Measurements from ENCODE around the gene UNC93A.
"Not testable (repeated sequence)": the region's sequence is repeated elsewhere in the genome, so short reads cannot be mapped to it uniquely, and the experiment has no call there.

Gene UNC93A

DNA sequence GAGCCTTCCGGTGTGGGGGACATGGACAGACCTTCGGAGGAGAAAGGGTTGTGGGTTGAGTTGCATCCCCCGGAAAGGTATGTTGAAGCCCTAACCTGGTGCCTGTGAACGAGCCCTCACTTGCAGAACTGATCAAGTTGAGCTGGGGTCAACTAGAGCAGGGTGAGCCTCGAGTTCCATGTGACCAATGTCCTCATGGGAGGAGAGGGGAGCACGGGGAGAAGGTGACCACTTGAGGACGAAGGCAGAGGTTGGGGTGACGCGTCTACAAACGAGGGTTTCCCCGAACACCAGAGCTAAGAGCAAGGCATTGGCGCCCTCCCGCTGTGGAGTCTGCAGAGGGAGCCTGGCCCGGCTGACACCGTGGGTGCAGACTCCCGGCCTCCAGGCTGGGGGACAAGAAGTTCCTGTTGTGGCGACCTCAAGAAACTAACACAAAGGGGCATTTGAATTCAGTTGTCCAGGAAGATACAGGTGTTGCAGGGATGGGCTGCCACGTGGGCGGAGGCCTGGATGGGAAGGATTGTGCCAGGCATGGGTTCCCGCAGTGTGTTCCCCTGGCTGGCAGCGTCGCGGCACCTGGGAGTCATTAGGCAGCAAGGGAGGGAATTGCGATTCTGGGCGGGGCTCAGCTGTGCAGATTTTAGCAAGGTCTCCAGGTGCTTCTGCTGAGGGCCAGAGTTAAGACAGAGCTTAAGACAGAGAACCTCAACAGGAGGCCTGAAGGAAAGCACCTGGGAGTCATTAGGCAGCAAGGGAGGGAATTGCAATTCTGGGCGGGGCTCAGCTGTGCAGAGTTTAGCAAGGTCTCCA is 20.4 kb upstream of the UNC93A start:
- DNase-seq (ENCODE audit: low read depth): no peak

DNA sequence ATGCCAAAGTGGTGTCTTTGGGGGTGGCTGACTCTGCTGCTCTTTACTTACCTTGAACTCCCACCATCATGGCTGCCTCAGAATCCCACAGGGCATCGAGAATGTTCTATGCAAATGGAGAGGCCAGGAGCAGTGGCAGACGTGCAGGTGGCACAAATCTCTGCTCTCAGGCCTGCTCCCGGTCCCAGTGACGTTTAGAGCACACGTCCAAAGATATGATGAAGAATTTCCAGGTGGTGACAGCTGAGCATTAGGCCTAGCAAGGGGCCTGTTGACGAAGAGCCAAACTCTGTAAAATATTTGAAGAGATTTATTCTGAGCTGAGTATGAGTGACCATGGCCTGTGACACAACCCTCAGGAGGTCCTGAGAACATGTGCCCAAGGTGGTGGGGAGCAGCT is 19.0 kb upstream of the UNC93A start:
- no peak for DNase-seq (ENCODE audit: low read depth)

DNA sequence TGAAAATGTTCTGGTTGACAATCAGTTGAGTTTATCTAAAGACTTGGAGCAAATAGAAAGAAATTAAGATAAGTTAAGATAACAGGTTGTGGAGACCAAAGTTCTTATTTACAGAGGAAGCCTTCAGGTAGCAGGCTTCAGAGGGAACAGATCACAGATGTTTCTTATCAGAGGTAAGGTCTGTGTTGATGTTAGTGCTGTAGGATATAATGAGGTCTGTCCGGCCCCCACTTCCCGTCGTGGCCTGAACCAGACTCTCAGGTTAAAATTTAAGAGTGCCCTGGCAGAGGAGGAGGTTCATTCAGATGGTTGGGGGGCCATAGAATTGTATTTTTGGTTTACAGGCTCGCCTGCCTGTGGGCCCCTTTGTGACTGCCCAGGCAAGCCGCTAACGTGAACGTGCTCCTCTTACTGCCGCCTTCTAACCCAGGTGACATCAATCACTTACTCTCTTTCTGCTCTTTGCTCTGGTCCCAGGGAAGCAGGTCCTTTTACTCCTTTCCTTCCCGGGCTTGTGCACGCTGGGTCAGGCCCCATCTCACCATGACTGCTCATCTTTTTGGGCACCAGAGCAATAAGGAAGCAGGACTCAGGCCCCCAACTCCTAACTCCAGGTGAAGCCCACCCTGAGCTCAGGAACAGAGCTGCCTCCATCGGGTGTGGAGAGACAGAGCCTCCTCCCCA is 18.3 kb upstream of the UNC93A start:
- DNase-seq (ENCODE audit: low read depth): no peak

DNA sequence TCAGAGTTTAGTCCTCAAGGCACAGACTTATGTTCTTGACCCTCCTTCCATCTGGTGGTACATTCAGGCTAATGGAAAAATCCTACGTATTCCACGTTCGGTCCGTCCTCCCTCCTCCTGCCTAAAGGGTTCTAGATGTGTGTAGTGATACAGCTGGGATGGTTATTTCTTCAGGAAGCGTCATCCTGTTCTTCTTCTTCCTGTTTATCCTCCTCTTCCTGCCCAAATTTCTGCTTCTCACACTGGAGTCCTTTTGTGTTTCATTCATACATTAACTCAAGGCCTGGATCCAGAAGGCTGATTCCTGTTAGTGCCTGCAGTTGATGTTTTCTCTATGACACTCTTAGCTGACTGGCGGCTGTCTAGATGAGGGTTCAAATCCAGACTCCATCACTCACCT is 16.8 kb upstream of the UNC93A start:
- DNase-seq (ENCODE audit: low read depth): no peak

DNA sequence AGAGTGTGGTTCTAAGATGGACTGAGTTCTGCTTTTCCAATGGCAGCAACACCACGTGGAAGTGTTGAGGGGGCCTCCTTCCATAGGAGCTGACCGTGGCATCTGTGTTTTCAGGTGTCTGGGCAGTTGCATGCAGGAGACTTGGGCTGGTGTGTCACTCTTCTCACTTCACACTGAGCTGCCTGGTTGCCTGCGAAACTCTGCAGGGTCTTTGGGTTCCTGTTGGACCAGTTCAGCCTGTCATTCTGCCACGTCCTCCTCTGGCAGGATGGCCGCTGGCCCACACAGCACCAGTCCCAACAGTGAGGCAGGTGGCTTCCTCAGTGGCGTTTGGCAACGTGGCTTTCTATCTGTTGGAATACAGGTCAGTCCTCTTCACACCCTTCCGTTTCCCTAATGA is 16.1 kb upstream of the UNC93A start:
- no peak for DNase-seq (ENCODE audit: low read depth)

DNA sequence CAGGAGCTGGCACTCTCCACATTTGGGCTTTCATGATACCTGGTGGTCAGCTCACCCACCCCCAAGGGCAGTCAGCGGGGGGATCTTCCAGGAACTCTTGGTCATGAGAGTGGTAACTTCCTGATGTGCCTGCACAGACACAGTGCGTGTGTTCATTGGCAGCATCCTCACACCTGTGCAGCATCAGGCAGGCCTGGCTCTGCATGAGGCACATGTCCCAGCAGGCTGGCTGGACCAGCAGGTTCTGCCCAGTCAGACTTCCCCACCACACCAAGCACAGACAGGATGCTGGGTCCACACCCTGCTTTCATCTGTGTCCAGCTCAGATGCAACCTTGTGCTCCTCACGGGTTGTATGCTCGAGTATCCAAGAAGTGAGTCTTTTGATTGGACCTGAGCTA is 15.7 kb upstream of the UNC93A start:
- DNase-seq (ENCODE audit: low read depth): no peak

DNA sequence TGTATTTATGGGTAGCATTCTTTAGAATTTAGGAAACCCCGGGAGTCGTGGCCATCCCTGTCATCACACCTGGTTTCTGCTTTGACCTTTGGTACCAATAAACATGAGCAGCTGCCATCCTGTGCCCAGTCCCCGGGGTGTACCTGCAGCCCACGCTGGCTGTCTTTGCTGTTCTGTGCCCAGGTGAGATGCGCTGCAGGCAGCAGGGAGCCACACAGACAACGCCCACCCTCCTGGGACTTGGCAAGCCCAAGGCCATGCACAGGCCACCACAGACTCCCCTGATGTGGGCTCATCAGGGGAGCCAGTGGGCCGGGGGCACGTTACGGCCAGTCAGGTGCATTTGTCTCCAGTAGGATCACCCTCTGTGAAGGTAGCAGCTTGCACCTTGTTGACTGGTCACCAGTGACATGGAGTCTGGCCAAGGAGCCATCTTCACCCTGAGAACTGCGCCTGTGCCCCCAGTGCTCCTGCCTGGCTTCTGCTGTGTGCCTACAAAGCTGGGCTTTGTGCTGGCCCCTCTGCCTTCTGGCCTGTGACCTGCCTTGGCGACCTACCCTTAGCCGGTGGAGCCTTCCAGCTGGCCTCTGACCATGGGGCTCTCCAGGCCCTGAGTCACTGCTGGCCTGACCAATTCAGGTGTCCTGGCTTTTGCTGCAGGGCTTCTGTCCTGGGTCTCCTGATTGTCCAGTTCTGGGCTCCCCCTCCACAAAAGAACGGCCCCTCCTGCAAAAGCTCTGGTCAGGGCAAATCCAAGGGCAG is 14.2 kb upstream of the UNC93A start:
- DNase-seq (ENCODE audit: low read depth): no peak

DNA sequence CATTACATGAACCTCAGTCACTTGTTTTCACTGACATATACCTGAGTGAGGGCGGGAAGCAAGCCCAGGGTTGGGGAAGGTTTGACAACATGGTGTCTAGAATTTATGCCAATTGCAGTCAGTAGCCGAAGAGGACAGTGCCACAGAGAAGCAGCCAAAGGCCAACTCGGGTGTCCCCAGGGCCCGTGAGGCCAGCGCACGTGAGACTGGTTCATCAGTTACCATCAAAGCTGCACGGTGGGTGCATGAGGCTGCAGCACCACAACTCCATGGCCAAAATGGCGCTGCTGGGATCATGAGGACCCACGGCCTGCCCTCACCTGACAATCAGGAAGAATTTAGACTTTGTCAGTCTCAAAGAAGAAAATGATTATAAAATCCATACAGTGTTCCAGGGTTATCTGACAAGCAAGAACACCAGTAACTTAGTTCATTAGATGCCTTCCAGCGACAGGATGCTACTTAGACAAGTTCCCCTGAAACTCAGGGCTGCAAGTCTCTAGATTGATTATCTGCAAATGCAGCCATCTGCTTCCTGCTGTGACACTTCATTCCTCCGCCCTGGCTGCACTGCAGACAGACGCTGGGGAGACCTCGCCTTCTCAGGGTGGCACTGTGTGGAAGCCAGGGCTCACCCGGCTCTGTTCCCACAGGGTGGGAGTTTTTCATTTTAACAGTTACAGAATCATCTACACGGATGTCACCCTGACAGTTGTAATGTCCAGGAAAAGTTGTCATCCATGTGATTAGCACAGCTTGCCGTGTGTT is 12.8 kb upstream of the UNC93A start:
- DNase-seq (ENCODE audit: low read depth): not testable (repeated sequence)

DNA sequence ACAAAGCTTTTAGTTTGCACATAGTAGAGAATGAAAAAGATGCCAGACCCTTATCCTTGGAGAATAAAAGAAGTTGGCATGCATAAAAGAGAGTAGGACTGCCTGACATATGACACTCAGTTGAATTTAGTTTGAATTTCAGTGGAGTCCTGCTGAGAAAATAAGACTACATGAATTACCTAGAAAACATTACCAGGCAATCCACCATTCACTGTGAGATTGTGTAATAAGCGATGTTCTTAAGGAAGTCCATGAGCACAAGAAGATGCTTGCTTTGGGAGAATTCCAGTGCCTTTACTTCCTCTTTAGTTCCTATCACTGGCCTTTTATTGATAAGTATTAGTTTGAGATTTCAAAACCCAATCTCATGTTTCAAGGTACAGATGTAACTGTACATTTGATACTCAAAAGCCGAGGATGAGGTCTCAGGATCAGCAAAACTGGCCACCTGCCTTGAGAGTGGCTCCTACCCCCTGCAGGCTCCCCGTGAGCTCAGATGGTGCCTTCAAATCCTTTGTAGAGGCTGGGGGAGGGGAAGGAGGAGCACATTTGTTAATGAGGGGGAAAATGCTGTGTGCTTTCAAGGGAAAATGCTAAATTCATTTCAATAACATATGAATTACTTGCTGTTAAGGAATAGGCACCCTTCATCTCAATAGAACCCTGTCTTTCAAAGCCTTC is 11.2 kb upstream of the UNC93A start:
- no peak for DNase-seq (ENCODE audit: low read depth)

DNA sequence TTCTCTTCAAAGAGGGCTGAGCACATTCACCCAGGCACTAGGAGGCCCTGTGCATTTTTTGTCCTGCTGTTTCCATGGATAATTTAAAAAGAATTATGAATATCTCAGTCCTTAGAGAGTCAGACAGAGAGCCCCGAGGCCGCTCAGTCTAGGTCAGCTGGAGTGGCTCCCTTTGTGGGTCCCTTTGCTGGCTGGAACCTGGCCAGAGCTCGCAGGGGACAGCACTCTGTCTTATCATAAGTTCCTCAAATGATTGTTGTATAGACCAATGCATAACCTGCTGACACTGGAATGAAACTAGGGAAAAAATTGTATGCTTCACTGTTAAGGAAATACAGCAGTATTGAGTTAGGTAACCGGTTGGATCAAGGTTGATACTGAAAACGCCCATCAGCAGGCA is 10.6 kb upstream of the UNC93A start:
- DNase-seq (ENCODE audit: low read depth): not testable (repeated sequence)

DNA sequence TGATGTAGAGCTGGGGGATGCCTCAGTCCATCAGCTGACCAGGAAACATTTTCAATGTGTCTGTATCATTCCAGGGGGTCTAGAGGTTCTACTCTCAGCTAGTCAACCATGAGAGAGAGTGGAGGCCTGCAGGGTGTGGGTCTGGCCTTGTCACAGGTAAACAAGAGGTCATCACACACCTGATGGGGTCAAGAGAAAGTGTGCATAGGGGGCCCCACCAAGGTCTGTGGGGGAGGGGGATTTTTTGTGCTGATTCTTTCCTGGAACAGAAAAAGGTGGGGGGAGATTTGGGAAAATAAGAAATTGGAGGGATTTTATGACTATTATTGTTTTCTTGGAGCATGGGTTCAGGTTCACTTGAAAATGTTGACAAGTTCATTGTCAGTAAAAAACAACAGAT is 8.9 kb upstream of the UNC93A start:
- no peak for DNase-seq (ENCODE audit: low read depth)

DNA sequence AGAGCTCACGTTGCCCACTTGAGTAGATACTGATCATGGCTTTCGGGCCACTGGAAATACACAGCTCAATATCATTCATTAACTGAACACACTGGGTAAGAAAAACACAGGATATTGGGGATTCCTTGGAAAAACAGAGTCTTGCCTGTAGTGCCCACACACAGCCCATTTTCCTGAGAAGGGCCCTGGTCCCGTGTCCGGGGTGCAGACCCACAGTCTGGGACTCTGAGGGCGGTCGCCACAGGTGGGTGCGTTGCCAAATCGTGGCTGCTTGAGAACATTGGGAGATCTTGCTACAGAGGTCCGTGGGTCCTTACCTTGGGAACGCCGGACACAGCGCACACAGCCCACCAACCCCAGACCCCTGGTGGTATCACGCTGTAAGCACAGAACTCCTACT is 6.5 kb upstream of the UNC93A start:
- DNase-seq (ENCODE audit: low read depth): not testable (repeated sequence)

DNA sequence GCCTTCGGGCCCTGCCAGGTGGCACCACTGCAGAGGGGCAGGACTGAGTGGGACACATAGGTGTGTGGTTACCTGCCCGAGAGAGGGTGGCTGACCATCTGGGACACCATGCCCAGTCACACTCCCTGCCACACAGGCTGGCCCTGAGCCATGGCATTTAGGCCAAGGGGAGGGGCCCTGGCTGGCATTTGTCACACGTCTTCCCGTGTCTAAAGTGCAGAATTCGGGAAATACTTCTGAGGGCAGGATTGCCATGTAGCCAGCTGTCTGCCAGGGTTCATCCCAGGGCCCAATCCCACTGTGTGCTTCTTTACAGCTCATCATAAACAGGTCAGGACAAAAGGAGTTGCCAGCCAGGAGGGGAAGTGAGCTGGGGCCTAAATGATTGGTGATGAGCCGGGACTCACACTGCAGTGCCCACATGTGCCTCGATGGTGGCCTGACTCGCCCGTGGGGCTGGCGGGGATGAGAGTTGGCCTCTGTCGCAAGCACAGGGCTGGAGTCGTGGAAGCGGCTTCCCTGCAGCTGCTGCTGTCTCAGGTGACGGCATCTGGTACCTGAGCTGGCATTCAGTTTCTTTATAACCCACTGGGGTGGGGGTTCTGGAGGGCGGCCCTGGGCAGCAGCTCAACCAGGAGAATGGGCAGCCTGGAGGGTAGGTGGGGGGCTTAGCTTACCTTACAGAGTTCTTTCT is 5.9 kb upstream of the UNC93A start:
- no peak for DNase-seq (ENCODE audit: low read depth)

DNA sequence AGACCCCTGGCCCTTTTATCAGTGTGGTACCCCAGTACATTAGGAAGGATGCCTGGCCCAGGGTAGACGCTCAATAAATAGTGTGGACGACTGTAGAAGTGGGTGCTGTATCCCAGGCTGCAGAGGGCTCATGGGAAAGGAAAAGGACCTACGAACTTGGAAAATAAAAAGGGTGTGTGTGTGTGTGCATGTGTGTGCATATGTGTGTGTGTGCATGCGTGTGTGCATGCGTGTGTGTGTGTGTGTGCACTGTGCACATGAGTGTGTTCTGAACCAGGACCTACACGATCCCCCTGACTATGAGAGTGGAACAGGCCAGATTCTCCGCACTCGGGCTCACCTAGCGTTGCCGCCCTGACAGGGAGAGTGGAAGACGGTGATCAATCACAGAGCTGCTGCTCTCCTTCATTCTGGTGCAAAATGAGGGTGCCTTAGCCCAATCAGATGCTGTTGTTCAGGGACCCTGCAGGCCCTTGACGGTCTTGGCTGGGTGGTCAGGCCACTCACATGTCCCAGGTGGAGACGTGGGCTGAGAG is 3.5 kb upstream of the UNC93A start:
- DNase-seq (ENCODE audit: low read depth): no peak

DNA sequence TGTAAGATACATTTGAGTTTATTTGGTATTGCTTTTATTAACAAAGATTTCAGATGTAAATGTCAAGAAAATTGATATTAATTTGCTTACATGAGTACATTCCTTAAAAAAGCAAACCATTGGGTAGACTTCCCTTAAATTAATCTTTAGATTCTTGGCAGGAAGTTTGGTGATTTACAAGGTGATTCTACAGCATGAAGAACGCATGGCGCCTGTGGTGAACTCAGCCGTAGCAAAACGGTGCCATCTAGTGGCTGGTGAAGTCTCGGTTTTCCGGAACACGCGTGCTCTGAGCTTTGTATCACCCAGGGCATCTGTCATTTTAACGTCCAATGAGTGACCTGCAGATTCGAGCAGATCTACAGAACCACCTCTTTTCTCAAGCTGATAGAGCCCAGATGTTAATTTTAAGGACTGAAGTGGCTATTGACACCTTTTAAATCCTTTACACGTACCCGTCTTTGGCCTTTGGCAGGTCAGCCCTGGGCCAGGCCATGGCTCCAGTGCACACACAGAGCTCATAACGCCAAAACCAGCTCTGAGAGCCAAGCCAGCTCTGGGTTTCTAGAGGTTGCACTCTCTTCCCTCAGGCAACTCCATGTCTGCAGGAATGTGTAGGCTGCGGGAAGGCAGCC is 2.4 kb upstream of the UNC93A start:
- not testable (repeated sequence) for DNase-seq (ENCODE audit: low read depth)

DNA sequence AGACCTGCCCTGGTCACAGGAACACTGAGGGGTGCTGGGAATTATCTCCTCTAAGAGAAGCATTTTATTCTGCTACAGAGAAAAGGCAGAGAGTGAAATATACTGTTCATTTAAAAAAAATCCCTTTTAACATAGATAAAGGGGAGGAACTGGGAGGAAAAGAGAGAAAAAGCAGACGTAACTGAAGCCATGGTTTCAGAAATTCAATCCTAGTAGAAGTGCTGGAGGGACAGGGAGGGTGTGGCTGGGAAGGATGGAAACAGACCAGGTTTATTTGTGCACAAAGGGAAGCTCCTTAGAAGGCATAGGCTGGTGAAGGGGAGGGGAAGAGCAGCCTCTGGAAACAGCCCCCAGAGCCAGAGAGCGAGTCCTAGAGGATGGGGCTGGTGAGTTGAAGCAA is 1.8 kb upstream of the UNC93A start:
- DNase-seq (ENCODE audit: low read depth): not testable (repeated sequence)

DNA sequence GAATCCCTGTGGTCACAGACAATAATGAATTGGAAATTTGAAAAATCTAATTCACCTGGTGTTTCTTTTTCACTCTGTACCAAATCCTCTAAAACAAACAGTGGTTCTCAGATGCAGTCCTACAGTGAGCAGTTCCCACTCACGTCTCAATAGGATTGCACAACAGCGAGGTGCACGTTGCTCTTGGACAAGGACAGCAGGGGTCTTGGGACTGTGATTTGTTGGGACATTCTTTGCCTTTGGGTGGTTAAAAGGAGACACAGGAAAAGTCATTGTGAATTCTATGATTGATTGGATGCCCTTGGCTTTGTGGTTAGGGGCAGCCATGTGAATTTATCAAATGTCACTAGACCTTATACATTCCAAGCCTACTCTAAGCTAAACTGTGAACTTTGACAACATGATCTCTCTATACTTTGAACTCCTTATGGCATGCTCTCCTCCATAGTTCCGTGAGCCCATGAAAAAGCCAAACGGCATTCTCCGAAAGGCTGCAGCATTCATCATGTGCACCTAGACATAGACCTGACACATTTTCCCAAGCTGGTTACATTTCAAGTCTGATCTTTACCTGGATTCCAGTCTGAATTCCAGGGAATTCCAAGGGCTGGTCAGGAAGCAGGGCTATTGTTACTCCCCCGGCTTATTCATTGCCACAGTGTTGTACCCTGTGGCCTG is 647 bp downstream of the UNC93A start:
- DNase-seq (ENCODE audit: low read depth): no peak

DNA sequence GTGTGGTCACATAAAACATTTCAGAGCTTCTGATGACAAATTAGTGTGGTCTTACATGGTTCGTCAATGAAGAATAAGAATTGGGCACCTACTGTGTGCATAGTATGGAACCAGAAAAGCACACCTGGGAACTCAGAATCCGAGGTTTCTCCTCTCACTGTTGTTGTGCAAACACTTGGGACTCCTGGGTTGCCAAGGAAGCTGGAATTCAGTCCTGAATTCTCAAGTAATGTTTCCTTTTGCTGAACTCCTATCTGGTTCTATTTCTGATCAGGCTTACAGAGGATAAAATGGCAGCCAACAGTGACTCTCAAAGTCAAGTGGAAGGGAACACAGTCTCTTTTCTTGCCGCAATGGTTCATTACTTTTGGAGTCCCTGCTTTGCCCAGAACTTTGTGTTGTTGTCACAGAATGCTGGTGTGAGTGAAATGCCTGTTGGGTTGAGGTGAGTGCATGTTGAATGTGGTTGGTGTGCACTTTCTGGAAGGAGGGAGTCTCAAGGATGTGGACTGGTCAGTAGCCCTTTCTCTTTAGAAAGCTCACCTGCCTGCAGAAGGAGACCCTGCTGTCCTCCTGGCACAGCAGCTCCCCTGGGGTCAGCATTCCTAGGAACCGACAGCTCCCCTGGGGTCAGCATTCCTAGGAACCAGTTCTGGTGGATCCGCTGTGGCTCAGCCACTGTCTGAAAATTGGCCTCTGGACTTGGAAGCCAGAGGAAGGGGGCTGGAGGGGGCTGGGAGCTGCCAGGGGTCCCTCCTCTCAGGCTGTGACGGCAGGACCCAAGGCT is 1.4 kb downstream of the UNC93A start:
- DNase-seq (ENCODE audit: low read depth): no peak

DNA sequence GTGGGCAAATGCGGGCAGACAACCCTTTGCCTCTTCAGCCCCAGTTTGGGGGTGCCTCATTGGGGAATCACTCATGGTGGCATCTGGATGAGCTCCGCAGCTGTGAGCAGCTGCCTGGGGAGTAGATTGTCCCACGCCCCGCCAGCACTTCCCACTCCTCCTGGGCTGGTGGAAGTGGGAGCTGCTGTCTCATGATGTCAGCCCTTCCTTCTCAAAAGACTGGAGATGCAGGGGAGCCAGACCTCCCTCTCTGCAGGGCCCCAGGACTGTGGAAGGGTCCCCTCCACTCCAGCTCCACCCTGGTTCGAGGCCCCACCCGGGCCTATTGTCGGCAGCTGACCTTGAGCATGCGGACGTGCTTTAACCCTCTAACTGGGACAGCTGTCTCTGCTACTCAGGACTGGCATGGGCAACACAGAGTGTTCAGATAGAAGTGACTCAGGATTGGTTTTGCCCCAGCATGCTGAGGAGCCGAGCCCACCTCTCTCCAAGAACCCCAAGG is 2.0 kb downstream of the UNC93A start:
- DNase-seq (ENCODE audit: low read depth): no peak
